ENCODE measurements around the gene BMERB1. TPM values are rescaled to one million over a fixed set of nuclear protein-coding genes. Genes with fewer than 3 reads are reported as not detected.

Gene BMERB1
- total and polyA plus RNA-seq, 2 experiments from 2014 or later: 7.3 to 10.3 TPM

GRCh38 chr16:15616475-15617165 is 182.2 kb downstream of the BMERB1 start:
- Histone ChIP-seq H3K4me1 (ENCODE audit: insufficient read depth) (no peaks in the 10 kb centered on the region), H3K79me2 (no peaks in the 10 kb centered on the region), H3K4me3 (no peak overlapping the region), H3K9me3 (ENCODE audit: low read depth) (no peaks in the 10 kb centered on the region), H3K36me3 (replicated peaks; ENCODE audit: insufficient read depth, low read depth) (peaks cover 2% of the 10 kb centered on the region), H4K20me1 (ENCODE audit: insufficient read depth, poor library complexity, severe bottlenecking) (no peaks in the 10 kb centered on the region), H3K4me2 (no peak overlapping the region), H3K27me3 (no peaks in the 10 kb centered on the region), H3K9me2 (replicated peaks; ENCODE audit: insufficient read depth) (no peaks in the 10 kb centered on the region), H3K27ac (no peak overlapping the region), H2AFZ (no peak overlapping the region)
- 96% methylated on average over 11 of the region's 11 CpGs for WGBS (ENCODE audit: low lambda C conversion rate, missing lambda C conversion rate)
- no peak for DNase-seq (ENCODE audit: low spot score)
- TF ChIP-seq EZH2 (IDR thresholded peaks at IDR 0.05; ENCODE audit: borderline replicate concordance) (no peak), EZH2phosphoT487 (IDR thresholded peaks at IDR 0.05; ENCODE audit: low read depth, severe bottlenecking, unreplicated experiment) (no peak)
- TF ChIP-seq, protein P1, sequence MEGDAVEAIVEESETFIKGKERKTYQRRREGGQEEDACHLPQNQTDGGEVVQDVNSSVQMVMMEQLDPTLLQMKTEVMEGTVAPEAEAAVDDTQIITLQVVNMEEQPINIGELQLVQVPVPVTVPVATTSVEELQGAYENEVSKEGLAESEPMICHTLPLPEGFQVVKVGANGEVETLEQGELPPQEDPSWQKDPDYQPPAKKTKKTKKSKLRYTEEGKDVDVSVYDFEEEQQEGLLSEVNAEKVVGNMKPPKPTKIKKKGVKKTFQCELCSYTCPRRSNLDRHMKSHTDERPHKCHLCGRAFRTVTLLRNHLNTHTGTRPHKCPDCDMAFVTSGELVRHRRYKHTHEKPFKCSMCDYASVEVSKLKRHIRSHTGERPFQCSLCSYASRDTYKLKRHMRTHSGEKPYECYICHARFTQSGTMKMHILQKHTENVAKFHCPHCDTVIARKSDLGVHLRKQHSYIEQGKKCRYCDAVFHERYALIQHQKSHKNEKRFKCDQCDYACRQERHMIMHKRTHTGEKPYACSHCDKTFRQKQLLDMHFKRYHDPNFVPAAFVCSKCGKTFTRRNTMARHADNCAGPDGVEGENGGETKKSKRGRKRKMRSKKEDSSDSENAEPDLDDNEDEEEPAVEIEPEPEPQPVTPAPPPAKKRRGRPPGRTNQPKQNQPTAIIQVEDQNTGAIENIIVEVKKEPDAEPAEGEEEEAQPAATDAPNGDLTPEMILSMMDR (IDR thresholded peaks at IDR 0.05; ENCODE audit: poor library complexity): no peak

DNA sequence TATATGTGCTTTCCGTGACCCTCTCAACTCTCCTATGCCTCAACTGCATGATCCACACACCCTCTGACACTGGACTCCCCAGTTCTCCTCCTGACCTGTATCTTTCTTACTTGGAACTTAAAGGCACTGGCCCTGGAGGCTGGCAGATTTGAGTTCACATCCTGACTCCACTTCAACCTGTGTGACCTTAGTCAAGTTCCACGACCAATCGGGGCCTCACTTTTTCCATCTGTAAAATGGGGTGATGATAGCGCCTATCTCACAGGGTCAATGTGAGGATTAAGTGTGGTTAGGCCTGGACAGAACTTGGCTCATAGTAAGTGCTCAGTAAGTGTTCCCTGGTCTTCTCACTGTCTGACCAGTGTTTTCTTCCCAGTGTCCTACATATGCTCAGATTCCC is 183.5 kb downstream of the BMERB1 start:
- Histone ChIP-seq H3K36me3 (replicated peaks; ENCODE audit: insufficient read depth, low read depth) (no peaks in the 10 kb centered on the region), H3K4me1 (ENCODE audit: insufficient read depth) (no peaks in the 10 kb centered on the region), H3K4me3 (no peak overlapping the region), H2AFZ (no peak overlapping the region), H3K4me2 (no peak overlapping the region), H3K27me3 (no peaks in the 10 kb centered on the region), H3K79me2 (no peaks in the 10 kb centered on the region), H4K20me1 (ENCODE audit: insufficient read depth, poor library complexity, severe bottlenecking) (no peaks in the 10 kb centered on the region), H3K27ac (no peak overlapping the region), H3K9me3 (ENCODE audit: low read depth) (no peaks in the 10 kb centered on the region), H3K9me2 (replicated peaks; ENCODE audit: insufficient read depth) (no peaks in the 10 kb centered on the region)
- DNase-seq (ENCODE audit: low spot score): no peak
- no peak for TF ChIP-seq EZH2phosphoT487 (IDR thresholded peaks at IDR 0.05; ENCODE audit: low read depth, severe bottlenecking, unreplicated experiment)
- TF ChIP-seq EZH2 (IDR thresholded peaks at IDR 0.05; ENCODE audit: borderline replicate concordance): no peak
- WGBS (ENCODE audit: low lambda C conversion rate, missing lambda C conversion rate): 100% methylated on average over 4 of the region's 4 CpGs

DNA sequence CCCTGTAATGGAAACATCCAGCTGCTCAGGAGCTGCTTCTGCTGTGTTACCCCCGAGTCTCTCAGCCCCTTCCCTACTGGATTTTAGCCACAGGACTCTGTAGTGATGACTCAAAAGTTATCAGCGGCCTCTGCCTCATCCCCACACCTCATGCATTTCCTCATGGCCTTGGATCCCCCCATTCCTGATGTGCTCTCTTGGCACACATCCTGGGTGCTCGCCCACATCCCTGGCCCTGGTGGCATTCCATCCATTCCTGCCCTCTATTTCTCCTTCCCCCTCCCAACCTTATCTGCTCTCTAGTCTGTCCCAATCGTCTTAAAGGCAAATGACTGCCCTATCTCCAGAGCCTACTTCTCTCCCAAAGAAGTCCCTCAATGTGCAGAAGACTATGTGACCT is 184.0 kb downstream of the BMERB1 start:
- H3K79me2 ChIP-seq: no peaks in the 10 kb centered on the region
- no peaks in the 10 kb centered on the region for H4K20me1 ChIP-seq (ENCODE audit: insufficient read depth, poor library complexity, severe bottlenecking)
- WGBS (ENCODE audit: low lambda C conversion rate, missing lambda C conversion rate): 93% methylated on average over 4 of the region's 4 CpGs
- no peaks in the 10 kb centered on the region for H3K9me2 ChIP-seq (replicated peaks; ENCODE audit: insufficient read depth)
- no peak overlapping the region for H3K4me2 ChIP-seq
- H3K9me3 ChIP-seq (ENCODE audit: low read depth): no peaks in the 10 kb centered on the region
- no peak overlapping the region for H3K4me3 ChIP-seq
- H3K4me1 ChIP-seq (ENCODE audit: insufficient read depth): no peaks in the 10 kb centered on the region
- H3K27ac ChIP-seq: no peak overlapping the region
- no peaks in the 10 kb centered on the region for H3K36me3 ChIP-seq (replicated peaks; ENCODE audit: insufficient read depth, low read depth)
- no peaks in the 10 kb centered on the region for H3K27me3 ChIP-seq
- TF ChIP-seq, protein P1 (IDR thresholded peaks at IDR 0.05; ENCODE audit: poor library complexity): no peak
- no peak for TF ChIP-seq EZH2 (IDR thresholded peaks at IDR 0.05; ENCODE audit: borderline replicate concordance)
- H2AFZ ChIP-seq: no peak overlapping the region
- DNase-seq (ENCODE audit: low spot score): no peak

- no peaks in the 10 kb centered on the region for H3K4me1 ChIP-seq (ENCODE audit: insufficient read depth)
- H3K4me2 ChIP-seq: no peak overlapping the region
- H2AFZ ChIP-seq: no peak overlapping the region
- H3K36me3 ChIP-seq (replicated peaks; ENCODE audit: insufficient read depth, low read depth): no peaks in the 10 kb centered on the region
- no peaks in the 10 kb centered on the region for H3K9me3 ChIP-seq (ENCODE audit: low read depth)
- H3K9me2 ChIP-seq (replicated peaks; ENCODE audit: insufficient read depth): no peaks in the 10 kb centered on the region
- TF ChIP-seq EZH2phosphoT487 (IDR thresholded peaks at IDR 0.05; ENCODE audit: low read depth, severe bottlenecking, unreplicated experiment): no peak
- no peak for TF ChIP-seq EZH2 (IDR thresholded peaks at IDR 0.05; ENCODE audit: borderline replicate concordance)
- TF ChIP-seq, protein P1 (IDR thresholded peaks at IDR 0.05; ENCODE audit: poor library complexity): no peak
- H3K27ac ChIP-seq: no peak overlapping the region
- no peaks in the 10 kb centered on the region for H4K20me1 ChIP-seq (ENCODE audit: insufficient read depth, poor library complexity, severe bottlenecking)
- no peak overlapping the region for H3K4me3 ChIP-seq
- no peaks in the 10 kb centered on the region for H3K79me2 ChIP-seq
- no peaks in the 10 kb centered on the region for H3K27me3 ChIP-seq
- no peak for DNase-seq (ENCODE audit: low spot score)
- WGBS (ENCODE audit: low lambda C conversion rate, missing lambda C conversion rate): 93% methylated on average over 6 of the region's 6 CpGs
Measured at GRCh38 chr16:15620611-15621195, 186.3 kb downstream of the BMERB1 start.
